ENCODE measurements around the gene SIPA1L3. TPM values are rescaled to one million over a fixed set of nuclear protein-coding genes. Genes with fewer than 3 reads are reported as not detected.

The SIPA1L3 gene
- polyA plus RNA-seq, 1 donor from 2014 or later, result 2.8 TPM

DNA sequence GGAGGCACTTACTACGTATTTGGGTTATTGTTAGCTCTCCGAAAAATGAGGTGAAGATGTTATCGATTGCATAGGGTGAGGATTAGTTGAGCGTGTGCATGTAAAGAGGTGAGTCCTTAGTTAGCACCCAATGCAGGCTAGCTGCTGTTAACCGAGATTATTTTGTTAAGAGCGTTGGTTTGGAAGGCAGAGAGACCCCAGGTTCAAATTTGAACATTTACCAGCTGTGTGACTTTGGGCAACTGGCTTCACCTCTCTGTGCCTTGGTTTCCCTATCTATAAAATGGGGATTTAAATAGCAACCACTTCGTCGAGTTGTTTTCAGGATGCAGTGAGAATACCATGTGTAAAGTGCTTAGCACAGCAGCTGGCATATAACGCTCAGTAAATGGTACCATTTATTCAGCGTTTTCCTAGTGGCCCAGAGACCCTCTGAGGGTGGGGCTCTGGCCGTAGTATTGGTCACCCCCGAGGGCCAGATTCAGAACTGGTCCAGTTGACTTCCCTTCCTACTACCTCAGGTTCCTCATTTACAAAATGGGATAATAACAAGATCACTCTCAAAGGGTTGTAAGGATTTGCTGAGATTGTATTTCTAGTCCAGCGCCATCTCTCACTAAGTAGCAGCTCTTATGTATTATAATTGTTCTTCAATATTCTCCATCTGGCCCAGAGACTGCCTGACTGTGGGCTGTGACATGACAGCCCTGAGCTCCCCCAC, 887 bp downstream of the SIPA1L3 start:
- Histone ChIP-seq H4K20me1 (ENCODE audit: insufficient read depth) (no peaks in the 10 kb centered on the region), H3F3A (ENCODE audit: insufficient read depth, low read length, poor library complexity, severe bottlenecking) (no peaks in the 10 kb centered on the region), H3K4me3 (ENCODE audit: low read length) (peak overlapping the region; percentile 92), H3K9me2 (ENCODE audit: insufficient read depth, low read length) (no peaks in the 10 kb centered on the region), H3K27ac (ENCODE audit: low read length) (no peak overlapping the region), H3K27me3 (ENCODE audit: insufficient read depth, low read depth, low read length) (no peaks in the 10 kb centered on the region), H2AFZ (ENCODE audit: low read depth, low read length) (peak overlapping the region; percentile 80), H3K4me2 (ENCODE audit: low read length) (peak overlapping the region; percentile 68), H3K9ac (ENCODE audit: low read length) (peak overlapping the region; percentile 94), H3K36me3 (ENCODE audit: insufficient read depth, low read length) (no peaks in the 10 kb centered on the region), H3K9me3 (ENCODE audit: low read length) (no peaks in the 10 kb centered on the region), H3K79me2 (replicated peaks; ENCODE audit: insufficient read depth, low read length) (peaks cover 12% of the 10 kb centered on the region)
- TF ChIP-seq, protein P1, sequence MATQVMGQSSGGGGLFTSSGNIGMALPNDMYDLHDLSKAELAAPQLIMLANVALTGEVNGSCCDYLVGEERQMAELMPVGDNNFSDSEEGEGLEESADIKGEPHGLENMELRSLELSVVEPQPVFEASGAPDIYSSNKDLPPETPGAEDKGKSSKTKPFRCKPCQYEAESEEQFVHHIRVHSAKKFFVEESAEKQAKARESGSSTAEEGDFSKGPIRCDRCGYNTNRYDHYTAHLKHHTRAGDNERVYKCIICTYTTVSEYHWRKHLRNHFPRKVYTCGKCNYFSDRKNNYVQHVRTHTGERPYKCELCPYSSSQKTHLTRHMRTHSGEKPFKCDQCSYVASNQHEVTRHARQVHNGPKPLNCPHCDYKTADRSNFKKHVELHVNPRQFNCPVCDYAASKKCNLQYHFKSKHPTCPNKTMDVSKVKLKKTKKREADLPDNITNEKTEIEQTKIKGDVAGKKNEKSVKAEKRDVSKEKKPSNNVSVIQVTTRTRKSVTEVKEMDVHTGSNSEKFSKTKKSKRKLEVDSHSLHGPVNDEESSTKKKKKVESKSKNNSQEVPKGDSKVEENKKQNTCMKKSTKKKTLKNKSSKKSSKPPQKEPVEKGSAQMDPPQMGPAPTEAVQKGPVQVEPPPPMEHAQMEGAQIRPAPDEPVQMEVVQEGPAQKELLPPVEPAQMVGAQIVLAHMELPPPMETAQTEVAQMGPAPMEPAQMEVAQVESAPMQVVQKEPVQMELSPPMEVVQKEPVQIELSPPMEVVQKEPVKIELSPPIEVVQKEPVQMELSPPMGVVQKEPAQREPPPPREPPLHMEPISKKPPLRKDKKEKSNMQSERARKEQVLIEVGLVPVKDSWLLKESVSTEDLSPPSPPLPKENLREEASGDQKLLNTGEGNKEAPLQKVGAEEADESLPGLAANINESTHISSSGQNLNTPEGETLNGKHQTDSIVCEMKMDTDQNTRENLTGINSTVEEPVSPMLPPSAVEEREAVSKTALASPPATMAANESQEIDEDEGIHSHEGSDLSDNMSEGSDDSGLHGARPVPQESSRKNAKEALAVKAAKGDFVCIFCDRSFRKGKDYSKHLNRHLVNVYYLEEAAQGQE (IDR thresholded peaks at IDR 0.05; ENCODE audit: borderline replicate concordance), result no peak
- no peak for TF ChIP-seq MXI1 (conservative IDR thresholded peaks at IDR 0.05; ENCODE audit: poor library complexity, severe bottlenecking)
- TF ChIP-seq EZH2 (IDR thresholded peaks at IDR 0.05; ENCODE audit: borderline replicate concordance, insufficient read depth, low read length, poor library complexity, severe bottlenecking), result no peak
- TF ChIP-seq EP300 (conservative IDR thresholded peaks at IDR 0.05; ENCODE audit: poor library complexity, severe bottlenecking), result no peak
- no peak for TF ChIP-seq SMC3 (conservative IDR thresholded peaks at IDR 0.05; ENCODE audit: poor library complexity)

DNA sequence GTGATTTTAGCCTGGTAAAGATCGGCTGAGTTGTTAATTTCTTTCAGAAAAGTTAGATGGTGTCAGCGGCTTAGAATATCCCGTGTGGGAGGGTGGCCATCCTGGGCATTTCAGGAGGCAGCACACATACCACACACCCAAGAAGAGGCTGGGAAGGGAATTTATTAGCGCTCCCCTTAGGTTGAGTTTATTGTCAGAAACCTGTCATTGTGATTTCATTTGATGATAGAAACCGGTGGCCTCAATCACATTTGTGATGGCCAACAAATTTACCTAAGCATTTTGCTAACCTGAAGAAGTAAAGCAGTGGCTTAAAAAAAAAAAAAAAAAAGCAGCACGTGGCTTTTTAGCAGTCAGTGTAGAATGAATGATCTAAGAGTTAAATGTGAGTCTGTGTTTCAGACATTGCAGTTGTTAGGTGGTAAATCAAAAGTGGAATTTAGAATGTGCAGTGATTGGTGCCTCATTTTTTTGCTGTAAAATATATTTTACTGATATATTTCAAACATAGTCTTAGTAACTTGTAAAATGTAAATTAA, 2.7 kb downstream of the SIPA1L3 start:
- TF ChIP-seq RAD21 (conservative IDR thresholded peaks at IDR 0.05), result no peak
- no peak for TF ChIP-seq SMC3 (conservative IDR thresholded peaks at IDR 0.05; ENCODE audit: poor library complexity)
- TF ChIP-seq, protein P1 (IDR thresholded peaks at IDR 0.05; ENCODE audit: borderline replicate concordance), result no peak
- TF ChIP-seq EZH2 (IDR thresholded peaks at IDR 0.05; ENCODE audit: borderline replicate concordance, insufficient read depth, low read length, poor library complexity, severe bottlenecking), result no peak
- no peak for TF ChIP-seq TAF1 (IDR thresholded peaks at IDR 0.05; ENCODE audit: low read depth)
- no peak for TF ChIP-seq POLR2AphosphoS5 (IDR thresholded peaks at IDR 0.05)
- TF ChIP-seq MXI1 (conservative IDR thresholded peaks at IDR 0.05; ENCODE audit: poor library complexity, severe bottlenecking), result no peak
- TF ChIP-seq EP300 (conservative IDR thresholded peaks at IDR 0.05; ENCODE audit: poor library complexity, severe bottlenecking), result no peak
- TF ChIP-seq, protein P2, sequence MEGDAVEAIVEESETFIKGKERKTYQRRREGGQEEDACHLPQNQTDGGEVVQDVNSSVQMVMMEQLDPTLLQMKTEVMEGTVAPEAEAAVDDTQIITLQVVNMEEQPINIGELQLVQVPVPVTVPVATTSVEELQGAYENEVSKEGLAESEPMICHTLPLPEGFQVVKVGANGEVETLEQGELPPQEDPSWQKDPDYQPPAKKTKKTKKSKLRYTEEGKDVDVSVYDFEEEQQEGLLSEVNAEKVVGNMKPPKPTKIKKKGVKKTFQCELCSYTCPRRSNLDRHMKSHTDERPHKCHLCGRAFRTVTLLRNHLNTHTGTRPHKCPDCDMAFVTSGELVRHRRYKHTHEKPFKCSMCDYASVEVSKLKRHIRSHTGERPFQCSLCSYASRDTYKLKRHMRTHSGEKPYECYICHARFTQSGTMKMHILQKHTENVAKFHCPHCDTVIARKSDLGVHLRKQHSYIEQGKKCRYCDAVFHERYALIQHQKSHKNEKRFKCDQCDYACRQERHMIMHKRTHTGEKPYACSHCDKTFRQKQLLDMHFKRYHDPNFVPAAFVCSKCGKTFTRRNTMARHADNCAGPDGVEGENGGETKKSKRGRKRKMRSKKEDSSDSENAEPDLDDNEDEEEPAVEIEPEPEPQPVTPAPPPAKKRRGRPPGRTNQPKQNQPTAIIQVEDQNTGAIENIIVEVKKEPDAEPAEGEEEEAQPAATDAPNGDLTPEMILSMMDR (IDR thresholded peaks at IDR 0.05; ENCODE audit: poor library complexity, severe bottlenecking), result no peak
- Histone ChIP-seq H4K20me1 (ENCODE audit: insufficient read depth) (no peaks in the 10 kb centered on the region), H3K4me3 (ENCODE audit: low read length) (no peak overlapping the region), H3K27ac (ENCODE audit: low read length) (no peak overlapping the region), H3K4me2 (ENCODE audit: low read length) (no peak overlapping the region), H3F3A (ENCODE audit: insufficient read depth, low read length, poor library complexity, severe bottlenecking) (no peaks in the 10 kb centered on the region), H3K9me3 (ENCODE audit: low read length) (no peaks in the 10 kb centered on the region), H3K79me2 (replicated peaks; ENCODE audit: insufficient read depth, low read length) (peaks cover 12% of the 10 kb centered on the region), H3K9me2 (ENCODE audit: insufficient read depth, low read length) (no peaks in the 10 kb centered on the region), H3K36me3 (ENCODE audit: insufficient read depth, low read length) (no peaks in the 10 kb centered on the region), H3K9ac (ENCODE audit: low read length) (no peak overlapping the region), H3K27me3 (ENCODE audit: insufficient read depth, low read depth, low read length) (no peaks in the 10 kb centered on the region), H2AFZ (ENCODE audit: low read depth, low read length) (no peak overlapping the region)

All from neural cell (in vitro differentiated cells).